Measurements from ENCODE around the gene PARD3.

GRCh38 chr10:34116220-34116641 lies 698.9 kb downstream of the PARD3 start:
- TF ChIP-seq CTCF (IDR thresholded peaks at IDR 0.05; ENCODE audit: insufficient read depth, low read length, poor library complexity, severe bottlenecking) (no peak), EZH2phosphoT487 (conservative IDR thresholded peaks at IDR 0.05; ENCODE audit: low read length) (no peak)
